Astrocyte of the cerebellum (primary cell): Measurements from ENCODE around the gene PDRG1.

Experiments
- DNase-seq: peaks from one replicate; pipeline ENCODE4 v3.0.0-alpha.2; 2011; ENCODE audit warnings: low read depth
- H3K4me3 ChIP-seq: 2 replicates; pipeline ENCODE4 v1.5.1; 2011; ENCODE audit warnings: mild to moderate bottlenecking, low read depth, low read length, moderate library complexity
- in situ Hi-C: cut with HindIII; loops from 2 replicates; pipeline ENCODE4 v1.10.0; 2017; ENCODE audit warnings: low sequenced_read_pairs
- TF ChIP-seq, protein P1 (sequence below): IDR thresholded peaks from 2 replicates; pipeline ENCODE4 v1.5.1; 2012; ENCODE audit warnings: low read length, low read depth, moderate library complexity, mild to moderate bottlenecking; ENCODE audit errors: missing control alignments

Gene PDRG1

DNA sequence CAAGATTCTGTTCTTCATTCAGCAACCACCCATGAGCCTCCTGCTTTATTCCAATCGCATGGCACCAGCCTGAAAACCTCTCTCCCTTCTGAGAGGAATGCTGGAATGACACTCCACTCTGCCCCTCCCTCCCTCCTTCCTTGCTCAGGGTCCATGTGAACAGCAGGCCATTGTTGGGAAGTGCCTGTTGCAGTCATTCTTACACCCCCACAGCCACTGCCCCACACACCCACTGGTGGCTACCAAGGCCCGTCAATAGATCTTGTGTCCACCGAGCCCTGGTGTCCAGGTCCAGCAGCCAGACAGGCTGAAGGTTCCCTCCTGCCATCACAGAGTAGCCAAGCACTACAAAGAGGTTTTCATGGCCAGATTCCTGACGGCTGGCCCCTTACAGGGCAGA, 6.5 kb downstream of the PDRG1 start:
- no peak for DNase-seq
- no peak overlapping the region for H3K4me3 ChIP-seq
- TF ChIP-seq, protein P1, sequence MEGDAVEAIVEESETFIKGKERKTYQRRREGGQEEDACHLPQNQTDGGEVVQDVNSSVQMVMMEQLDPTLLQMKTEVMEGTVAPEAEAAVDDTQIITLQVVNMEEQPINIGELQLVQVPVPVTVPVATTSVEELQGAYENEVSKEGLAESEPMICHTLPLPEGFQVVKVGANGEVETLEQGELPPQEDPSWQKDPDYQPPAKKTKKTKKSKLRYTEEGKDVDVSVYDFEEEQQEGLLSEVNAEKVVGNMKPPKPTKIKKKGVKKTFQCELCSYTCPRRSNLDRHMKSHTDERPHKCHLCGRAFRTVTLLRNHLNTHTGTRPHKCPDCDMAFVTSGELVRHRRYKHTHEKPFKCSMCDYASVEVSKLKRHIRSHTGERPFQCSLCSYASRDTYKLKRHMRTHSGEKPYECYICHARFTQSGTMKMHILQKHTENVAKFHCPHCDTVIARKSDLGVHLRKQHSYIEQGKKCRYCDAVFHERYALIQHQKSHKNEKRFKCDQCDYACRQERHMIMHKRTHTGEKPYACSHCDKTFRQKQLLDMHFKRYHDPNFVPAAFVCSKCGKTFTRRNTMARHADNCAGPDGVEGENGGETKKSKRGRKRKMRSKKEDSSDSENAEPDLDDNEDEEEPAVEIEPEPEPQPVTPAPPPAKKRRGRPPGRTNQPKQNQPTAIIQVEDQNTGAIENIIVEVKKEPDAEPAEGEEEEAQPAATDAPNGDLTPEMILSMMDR = no peak
- in situ Hi-C loops = loop anchor here (10.0 kb wide), 1 partner anchor 91 kb away; no protein-coding TSS in a partner anchor

DNA sequence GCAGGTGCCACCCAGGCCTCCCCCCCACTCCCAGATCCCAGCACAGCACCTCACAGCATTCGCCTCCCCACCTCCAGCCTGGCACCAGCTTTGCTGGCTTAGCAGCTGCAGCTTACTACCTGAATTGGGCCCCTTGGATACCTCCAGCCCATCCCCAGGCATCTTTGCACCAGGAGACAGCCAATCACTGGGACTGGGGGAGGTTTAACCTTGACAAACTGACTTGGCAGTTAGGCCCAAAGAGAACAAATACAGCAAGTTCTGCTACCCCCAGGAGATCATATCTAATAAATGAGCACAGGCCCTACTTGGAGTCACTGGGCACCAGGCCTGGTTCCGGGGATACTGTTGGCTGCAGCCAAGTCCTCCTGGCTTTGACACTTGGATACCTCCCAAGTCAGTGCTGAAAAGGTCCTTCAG, 8.8 kb downstream of the PDRG1 start:
- H3K4me3 ChIP-seq = no peak overlapping the region
- no peak for DNase-seq
- TF ChIP-seq, protein P1 = no peak
- in situ Hi-C loops = loop anchor here (5.0 to 10.0 kb wide), 2 partner anchors 61 to 88 kb away; no protein-coding TSS in a partner anchor

DNA sequence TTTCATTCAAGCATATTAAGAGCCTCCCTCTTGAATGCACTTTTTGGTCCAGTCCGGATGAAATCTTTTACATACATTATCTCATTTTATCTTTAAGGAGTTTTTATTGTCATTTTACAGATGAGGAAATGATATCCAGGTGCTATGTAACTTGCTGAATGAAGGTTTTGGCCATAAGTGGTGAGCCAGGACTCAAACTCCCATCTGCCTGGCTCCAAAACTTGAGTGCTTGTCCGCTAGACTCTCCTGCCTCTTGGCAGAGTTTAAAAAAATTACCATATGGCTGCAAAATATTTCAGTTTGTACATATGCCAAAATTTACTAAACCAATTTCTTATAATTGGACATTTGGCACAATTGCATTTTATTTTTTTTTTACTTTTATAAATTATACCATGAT, 12.2 kb downstream of the PDRG1 start:
- H3K4me3 ChIP-seq = no peak overlapping the region
- no peak for DNase-seq
- TF ChIP-seq, protein P1 = no peak
- in situ Hi-C loops = loop anchor here (5.0 to 10.0 kb wide), 2 partner anchors 57 to 85 kb away; no protein-coding TSS in a partner anchor

DNA sequence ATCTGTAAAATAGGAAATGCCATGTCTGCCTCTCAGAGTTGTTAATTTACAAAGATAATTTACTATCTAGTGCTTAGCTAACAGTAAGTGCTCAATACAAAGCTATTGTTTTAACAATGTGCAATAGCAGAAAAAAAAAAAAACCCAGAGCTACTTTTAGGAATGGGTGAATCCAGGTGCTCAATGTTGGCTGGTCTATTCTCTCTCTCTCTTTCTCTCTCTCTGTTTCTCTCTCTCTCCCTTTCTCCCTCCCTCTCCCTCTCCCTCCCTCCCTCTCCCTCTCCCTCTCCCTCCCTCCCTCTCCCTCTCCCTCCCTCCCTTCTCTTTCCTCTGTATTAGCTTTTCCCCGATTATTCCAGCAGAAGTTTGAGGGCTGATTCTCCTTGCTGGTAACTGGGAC, 14.0 kb downstream of the PDRG1 start:
- in situ Hi-C loops = no loop called here
- no peak overlapping the region for H3K4me3 ChIP-seq
- no peak for DNase-seq
- TF ChIP-seq, protein P1 = no peak

DNA sequence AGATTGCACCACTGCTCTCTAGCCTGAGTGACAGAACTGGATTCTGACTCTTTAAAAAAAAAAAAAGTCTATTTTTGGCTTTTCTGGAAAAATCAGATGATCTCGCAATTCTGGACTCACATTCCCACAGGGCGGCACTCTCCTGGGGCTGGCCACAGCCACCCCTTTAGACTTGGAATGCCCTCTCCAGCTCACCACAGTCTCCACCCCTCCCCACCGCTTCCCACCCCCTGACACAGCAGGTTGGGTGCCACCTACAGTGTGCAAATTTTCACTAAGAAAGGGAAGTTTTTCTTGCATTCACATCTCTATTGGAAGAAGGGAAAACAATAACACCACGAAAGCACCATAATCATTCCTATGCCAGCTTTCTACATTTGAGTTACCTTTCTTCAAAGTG, 15.4 kb downstream of the PDRG1 start:
- TF ChIP-seq, protein P1 = no peak
- in situ Hi-C loops = no loop called here
- no peak overlapping the region for H3K4me3 ChIP-seq
- no peak for DNase-seq

DNA sequence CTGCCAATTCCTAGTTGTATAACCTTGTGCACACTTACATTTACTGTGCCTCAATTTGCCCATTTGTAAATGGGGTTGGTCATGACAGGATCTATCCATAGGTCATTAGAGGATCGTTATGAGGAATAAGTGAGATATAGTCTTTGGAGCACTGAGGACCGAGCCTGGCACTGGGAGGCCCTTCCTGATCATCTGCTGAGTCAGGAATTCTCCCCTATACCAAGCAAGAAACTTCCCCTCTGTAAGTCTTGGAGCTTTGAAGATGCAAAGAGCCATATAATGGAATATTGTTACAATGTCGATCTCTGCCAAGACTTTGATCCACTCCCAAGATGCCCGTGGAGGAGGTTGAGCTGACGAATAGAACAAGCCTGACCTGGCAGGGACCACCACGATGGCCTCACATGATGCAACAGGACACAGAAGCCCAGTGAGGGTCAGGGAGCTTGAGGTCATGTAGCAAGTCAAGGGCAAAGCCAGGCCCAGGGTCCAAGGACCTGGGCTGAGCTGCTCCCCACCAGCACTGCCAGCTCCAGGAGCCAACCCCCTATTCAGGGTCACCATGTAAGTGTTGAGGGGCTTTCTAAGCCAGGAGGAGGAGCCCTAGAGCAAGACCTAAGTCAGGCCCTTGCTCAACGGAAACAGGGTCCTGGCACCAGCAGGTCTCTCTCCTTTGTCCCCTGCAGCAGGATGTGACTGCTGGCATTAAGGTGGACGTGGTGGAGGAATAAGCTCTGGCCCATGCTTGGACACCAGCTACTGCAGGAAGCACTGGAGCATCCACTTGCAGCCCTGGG, 16.7 kb downstream of the PDRG1 start:
- no peak overlapping the region for H3K4me3 ChIP-seq
- in situ Hi-C loops = no loop called here
- TF ChIP-seq, protein P1 = no peak
- DNase-seq = no peak
